IMR-90 (cell line): Measurements from ENCODE around the gene RHEX. TPM values are rescaled to one million over a fixed set of nuclear protein-coding genes. Genes with fewer than 3 reads are reported as not detected.

ENCODE experiments used
- ATAC-seq: fragments of 200-7000 bp; cut with Tn5 transposase; 2 replicates; pipeline ENCODE4 v1.9.1; 2020; ENCODE audit warnings: low read depth, mild to moderate bottlenecking, moderate library complexity
- BruUV-seq: library from RNA; stranded (reverse); fragments of 400-500 nt; replicated peaks from 2 replicates; lab custom pipeline; 2021; lab: Mats Ljungman, UMichigan
- CTCF ChIA-PET: fragments of 300-600 bp; formaldehyde crosslinking; extraction: SDS; loops from one replicate; lab custom pipeline; 2021; ENCODE audit warnings: antibody characterized with exemption; lab: Yijun Ruan, JAX
- POLR2A ChIA-PET: fragments of 300-600 bp; sonication (Branson Sonifier 250); formaldehyde crosslinking; loops from one replicate; lab custom pipeline; 2022; ENCODE audit warnings: antibody characterized with exemption; ENCODE audit not compliant: unreplicated experiment; lab: Charles Lee
- DNase-seq: peaks from one replicate; pipeline ENCODE4 v3.0.0; 2013
- H2AFZ ChIP-seq: replicated peaks from 2 replicates; pipeline ENCODE3; 2013; ENCODE audit warnings: low read length, mild to moderate bottlenecking; ENCODE audit not compliant: poor library complexity
- H2AK5ac ChIP-seq: 2 replicates; pipeline ENCODE4 v1.6.1; 2013; ENCODE audit warnings: low read depth, low read length, inconsistent platforms
- H2AK9ac ChIP-seq: replicated peaks from 2 replicates; pipeline ENCODE3; 2013; ENCODE audit warnings: mild to moderate bottlenecking, low read depth, low read length, moderate library complexity; ENCODE audit not compliant: poor library complexity
- H2BK120ac ChIP-seq: 2 replicates; pipeline ENCODE4 v1.6.1; 2013; ENCODE audit warnings: low read depth, low read length, inconsistent platforms
- H2BK15ac ChIP-seq: 3 replicates; pipeline ENCODE4 v1.6.1; 2013; ENCODE audit warnings: low read depth, low read length, inconsistent platforms
- H2BK20ac ChIP-seq: 2 replicates; pipeline ENCODE4 v1.6.1; 2013; ENCODE audit warnings: low read depth, mild to moderate bottlenecking, inconsistent platforms, low read length, moderate library complexity
- H2BK5ac ChIP-seq: 2 replicates; pipeline ENCODE4 v1.6.1; 2013; ENCODE audit warnings: mild to moderate bottlenecking, low read depth, low read length, inconsistent platforms; ENCODE audit not compliant: poor library complexity, severe bottlenecking
- H3K14ac ChIP-seq: replicated peaks from 2 replicates; pipeline ENCODE4 v1.6.1; 2013; ENCODE audit warnings: low read depth, low read length, inconsistent platforms
- H3K18ac ChIP-seq: 2 replicates; pipeline ENCODE4 v1.6.1; 2013; ENCODE audit warnings: low read depth, low read length, control low read depth
- H3K23ac ChIP-seq: 2 replicates; pipeline ENCODE4 v1.6.1; 2013; ENCODE audit warnings: low read depth, low read length, inconsistent platforms
- H3K27ac ChIP-seq: 2 replicates; pipeline ENCODE4 v1.5.1; 2013; ENCODE audit warnings: mild to moderate bottlenecking, control low read depth, low read length; ENCODE audit not compliant: insufficient read depth
- H3K27me3 ChIP-seq: 2 replicates; pipeline ENCODE4 v1.6.1; 2013; ENCODE audit warnings: low read length; ENCODE audit not compliant: control insufficient read depth, insufficient read depth
- H3K36me3 ChIP-seq: 2 replicates; pipeline ENCODE4 v1.6.1; 2013; ENCODE audit warnings: low read length, mixed read lengths; ENCODE audit not compliant: control insufficient read depth, insufficient read depth
- H3K4ac ChIP-seq: 2 replicates; pipeline ENCODE4 v1.6.1; 2013; ENCODE audit warnings: low read depth, low read length, inconsistent platforms
- H3K4me1 ChIP-seq: 2 replicates; pipeline ENCODE4 v1.6.1; 2013; ENCODE audit warnings: low read length, mixed read lengths; ENCODE audit not compliant: control insufficient read depth, insufficient read depth
- H3K4me2 ChIP-seq: 2 replicates; pipeline ENCODE4 v1.6.1; 2013; ENCODE audit warnings: low read depth, mild to moderate bottlenecking, control low read depth, low read length, moderate library complexity
- H3K4me3 ChIP-seq: 2 replicates; pipeline ENCODE4 v1.5.1; 2013; ENCODE audit warnings: low read depth, mild to moderate bottlenecking, control low read depth, low read length, moderate library complexity; ENCODE audit not compliant: insufficient read depth
- H3K56ac ChIP-seq: 2 replicates; pipeline ENCODE4 v1.6.1; 2013; ENCODE audit warnings: low read length, inconsistent platforms; ENCODE audit not compliant: insufficient read depth; ENCODE audit errors: extremely low read depth
- H3K79me1 ChIP-seq, 2 experiments: 2 replicates each; pipeline ENCODE4 v1.6.1; 2013; ENCODE audit warnings: low read length in 2 of 2, inconsistent platforms in 1 of 2, low read depth in 1 of 2
- H3K9ac ChIP-seq: 2 replicates; pipeline ENCODE4 v1.6.1; 2013; ENCODE audit warnings: low read depth, low read length, control low read depth
- H3K9me1 ChIP-seq: 2 replicates; pipeline ENCODE4 v1.6.1; 2013; ENCODE audit warnings: low read length, inconsistent platforms; ENCODE audit not compliant: insufficient read depth
- H3K9me3 ChIP-seq: 2 replicates; pipeline ENCODE4 v1.6.1; 2013; ENCODE audit warnings: low read length; ENCODE audit not compliant: control insufficient read depth, insufficient read depth
- H4K20me1 ChIP-seq: 2 replicates; pipeline ENCODE4 v1.6.1; 2013; ENCODE audit warnings: low read length, inconsistent platforms; ENCODE audit not compliant: insufficient read depth
- H4K5ac ChIP-seq: 2 replicates; pipeline ENCODE4 v1.6.1; 2013; ENCODE audit warnings: mild to moderate bottlenecking, low read depth, low read length, control low read depth
- H4K8ac ChIP-seq, 2 experiments: 2 replicates each; pipeline ENCODE4 v1.6.1; 2013; ENCODE audit warnings: low read depth in 2 of 2, low read length in 2 of 2, control low read depth in 1 of 2, inconsistent platforms in 1 of 2
- H4K91ac ChIP-seq: 2 replicates; pipeline ENCODE4 v1.6.1; 2013; ENCODE audit warnings: low read depth, low read length, inconsistent platforms; ENCODE audit not compliant: insufficient read depth
- BHLHE40 ChIP-seq: fragments of 150-350 bp; IDR thresholded peaks from 2 replicates; pipeline ENCODE4 v1.6.1; 2016; ENCODE audit warnings: mild to moderate bottlenecking, low read depth, low read length
- NFE2L2 ChIP-seq: fragments of 150-350 bp; IDR thresholded peaks from 2 replicates; pipeline ENCODE4 v1.6.1; 2016; ENCODE audit warnings: low read depth, mild to moderate bottlenecking, low read length
- RAD21 ChIP-seq: IDR thresholded peaks from 2 replicates; pipeline ENCODE4 v1.6.1; 2012; ENCODE audit warnings: low read length, improper control_type of control experiment
- RCOR1 ChIP-seq: IDR thresholded peaks from 2 replicates; pipeline ENCODE4 v1.6.1; 2012; ENCODE audit warnings: mild to moderate bottlenecking, low read length, improper control_type of control experiment; ENCODE audit not compliant: insufficient replicate concordance
- SMC3 ChIP-seq: fragments of 150-350 bp; IDR thresholded peaks from 2 replicates; pipeline ENCODE4 v1.6.1; 2016; ENCODE audit warnings: low read depth, mild to moderate bottlenecking, antibody characterized with exemption, low read length, moderate library complexity
- WGBS, 2 experiments: methylation state at CpG; one replicate each; pipeline versions ENCODE4 v1.1.5 to v1.1.7; 2013; ENCODE audit warnings: missing lambda C conversion rate in 2 of 2; ENCODE audit not compliant: insufficient read length in 1 of 2; ENCODE audit errors: extremely low coverage in 2 of 2; 5-methylcytosine and 5-hydroxymethylcytosine counted together
- dilution Hi-C: fragments of 300-500 bp; cut with HindIII; formaldehyde crosslinking; loops from one replicate; pipeline ENCODE4 v1.14.3; 2018; ENCODE audit warnings: low sequenced_read_pairs; ENCODE audit not compliant: unreplicated experiment
- in situ Hi-C: fragments of 300-500 bp; cut with MboI; formaldehyde crosslinking; loops from 3 replicates; pipeline ENCODE4 v1.14.3; 2019; ENCODE audit warnings: low sequenced_read_pairs, inconsistent platforms, mixed read lengths
- intact Hi-C: fragments of 100-400 bp; cut with micrococcal nuclease; formaldehyde crosslinking; loops from 2 replicates; pipeline ENCODE4 v1.10.0; 2022
- polyA plus RNA-seq, 3 experiments: library from polyadenylated mRNA; depleted of rRNA; stranded (reverse); fragments of >200 nt; gene quantifications; 2 replicates each; pipeline ENCODE4 v1.2.3, GENCODE V29; 2012; ENCODE audit warnings: low replicate concordance in 1 of 3
- total RNA-seq: library from RNA; depleted of rRNA; stranded (reverse); fragments of >200 nt; gene quantifications from 2 replicates; pipeline ENCODE4 v1.2.3, GENCODE V29; 2012
- TF ChIP-seq, protein P1 (sequence below): fragments of 150-350 bp; IDR thresholded peaks from 2 replicates; pipeline ENCODE4 v1.6.1; 2016; ENCODE audit warnings: low read depth, mild to moderate bottlenecking, low read length, moderate library complexity, borderline replicate concordance

The RHEX gene
- total and polyA plus RNA-seq, 2 of the 4 experiments (the other 2 are of a cell fraction), result not detected

DNA sequence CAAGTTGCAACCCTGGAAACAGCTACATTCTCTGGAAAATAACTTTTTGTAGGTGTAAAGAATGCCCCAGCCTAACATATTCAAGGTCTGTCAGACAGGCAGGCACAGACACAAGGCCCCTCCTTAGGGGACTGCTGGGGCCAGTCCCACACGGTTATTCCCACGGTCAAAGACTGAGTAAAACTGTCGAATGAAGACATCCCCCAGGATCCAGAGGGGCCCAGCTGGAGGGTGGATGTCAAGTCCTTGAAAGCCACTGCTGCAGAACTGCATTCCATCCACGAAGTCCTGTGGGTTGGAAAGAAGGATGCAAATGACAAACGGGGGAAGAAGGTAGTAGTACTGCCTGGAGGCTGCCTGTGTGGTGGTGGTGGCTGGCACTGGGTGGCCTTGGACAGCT, 42.9 kb upstream of the RHEX start:
- Histone ChIP-seq H2BK15ac (no peak overlapping the region), H3K27ac (no peak overlapping the region), H4K91ac (no peak overlapping the region), H2AK5ac (no peak overlapping the region), H3K4ac (no peak overlapping the region), H3K56ac (no peak overlapping the region), H3K4me3 (no peak overlapping the region), H2BK20ac (no peak overlapping the region), H3K14ac (no peak overlapping the region), H3K4me1 (no peaks in the 10 kb centered on the region), H3K23ac (no peak overlapping the region), H3K18ac (no peak overlapping the region), H2AFZ (no peak overlapping the region), H3K9me3 (no peaks in the 10 kb centered on the region; the same call in 1 of the 2 replicates), H2BK5ac (no peak overlapping the region), H2AK9ac (no peak overlapping the region), H3K9ac (no peak overlapping the region), H3K27me3 (peaks cover 33% of the 10 kb centered on the region), H3K9me1 (no peaks in the 10 kb centered on the region), H2BK120ac (no peak overlapping the region), H4K8ac (no peak overlapping the region), H3K79me1 (no peaks in the 10 kb centered on the region), H4K20me1 (no peaks in the 10 kb centered on the region), H3K4me2 (no peak overlapping the region), H4K5ac (no peak overlapping the region), H3K36me3 (no peaks in the 10 kb centered on the region)
- TF ChIP-seq, protein P1, sequence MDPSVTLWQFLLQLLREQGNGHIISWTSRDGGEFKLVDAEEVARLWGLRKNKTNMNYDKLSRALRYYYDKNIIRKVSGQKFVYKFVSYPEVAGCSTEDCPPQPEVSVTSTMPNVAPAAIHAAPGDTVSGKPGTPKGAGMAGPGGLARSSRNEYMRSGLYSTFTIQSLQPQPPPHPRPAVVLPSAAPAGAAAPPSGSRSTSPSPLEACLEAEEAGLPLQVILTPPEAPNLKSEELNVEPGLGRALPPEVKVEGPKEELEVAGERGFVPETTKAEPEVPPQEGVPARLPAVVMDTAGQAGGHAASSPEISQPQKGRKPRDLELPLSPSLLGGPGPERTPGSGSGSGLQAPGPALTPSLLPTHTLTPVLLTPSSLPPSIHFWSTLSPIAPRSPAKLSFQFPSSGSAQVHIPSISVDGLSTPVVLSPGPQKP, result no peak
- TF ChIP-seq SMC3 (no peak), RCOR1 (no peak), NFE2L2 (no peak), BHLHE40 (no peak), RAD21 (no peak)
- intact Hi-C loops (no loop called here), dilution Hi-C loops (no loop called here), in situ Hi-C loops (no loop called here)
- ChIA-PET CTCF (no interaction called here), POLR2A (no interaction called here)
- 33% methylated on average over 3 of the region's 5 CpGs; no CpG with 5 or more reads in 1 of the 2 experiments for WGBS, 2 experiments
- no TSS peak for BruUV-seq
- no peak for DNase-seq
- ATAC-seq, result no peak
